ENCODE results near the gene C6orf89.

- TF ChIP-seq CTCF (conservative IDR thresholded peaks at IDR 0.05; ENCODE audit: low read depth, low read length) (no peak), EZH2 (IDR thresholded peaks at IDR 0.05; ENCODE audit: borderline replicate concordance, low read depth, low read length, poor library complexity, severe bottlenecking) (no peak)
Observed at GRCh38 chr6:36863670-36864540, 21.8 kb upstream of the C6orf89 start.
